ENCODE measurements around the gene MPPED1. TPM values are rescaled to one million over a fixed set of nuclear protein-coding genes. Genes with fewer than 3 reads are reported as not detected.

Gene MPPED1
- polyA plus RNA-seq, 1 of the 3 experiments (the other 2 are of a cell fraction): 0.03 TPM

DNA sequence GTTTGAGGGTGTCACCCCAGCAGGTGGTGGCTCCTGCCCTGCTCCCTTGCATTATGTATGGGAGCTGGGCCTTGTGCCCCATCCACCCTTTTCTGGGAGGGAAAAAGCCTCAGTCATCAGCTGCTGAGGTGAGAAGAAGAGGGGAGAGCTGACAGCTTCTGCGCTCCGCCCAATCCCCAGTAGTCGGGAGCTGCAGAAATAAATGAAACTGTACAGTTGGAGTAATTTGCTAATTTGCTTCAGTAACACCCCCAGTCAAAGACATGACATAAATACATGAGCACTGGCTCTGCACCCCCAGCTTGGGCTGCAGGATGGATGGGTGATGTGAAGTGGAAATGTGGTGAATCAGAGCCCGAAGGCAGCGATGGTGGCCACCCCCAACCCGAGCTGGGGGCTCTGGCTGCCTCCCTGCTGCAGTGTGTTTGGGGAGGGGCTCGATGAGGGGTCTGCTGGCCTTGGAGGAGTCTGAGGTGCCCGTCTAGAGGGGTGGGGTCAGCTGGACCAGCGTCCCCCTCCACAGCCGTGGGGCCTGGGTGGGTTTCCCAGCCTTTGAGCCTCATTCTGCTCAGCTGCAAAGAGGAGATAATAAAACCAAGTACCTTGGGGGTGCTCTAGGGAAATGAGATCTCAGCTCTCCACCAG lies 59.2 kb downstream of the MPPED1 start:
- no peaks in the 10 kb centered on the region for H3K79me2 ChIP-seq (ENCODE audit: insufficient read depth)
- no peaks in the 10 kb centered on the region for H3F3A ChIP-seq (replicated peaks; ENCODE audit: insufficient read depth)
- no peaks in the 10 kb centered on the region for H4K20me1 ChIP-seq (ENCODE audit: insufficient read depth)
- 90% methylated on average over 2 of the region's 10 CpGs for WGBS (ENCODE audit: low lambda C conversion rate)
- no peak for DNase-seq
- no peaks in the 10 kb centered on the region; a peak in 1 of 4 replicates for H3K4me1 ChIP-seq (ENCODE audit: control insufficient read depth in 1 of 2, insufficient read depth in 2 of 2, low read depth in 1 of 2, low read length in 1 of 2)
- H3K36me3 ChIP-seq (replicated peaks in 1 of 2; ENCODE audit: control insufficient read depth in 1 of 2, insufficient read depth in 2 of 2, low read length in 1 of 2): no peaks in the 10 kb centered on the region
- CTCF ChIA-PET: no interaction called here
- H3K4me3 ChIP-seq (ENCODE audit: low read depth in 2 of 2, low read length in 1 of 2): no peak overlapping the region
- no peak overlapping the region for H2AFZ ChIP-seq (ENCODE audit: low read depth)
- no peak overlapping the region for H3K9ac ChIP-seq
- POLR2A ChIA-PET: no interaction called here
- no peak overlapping the region for H3K4me2 ChIP-seq
- no peak overlapping the region for H3K27ac ChIP-seq (ENCODE audit: low read depth in 2 of 2, low read length in 1 of 2)
- TF ChIP-seq NFIC (IDR thresholded peaks at IDR 0.05; ENCODE audit: borderline replicate concordance): no peak
- no peak for TF ChIP-seq SMC3 (IDR thresholded peaks at IDR 0.05; ENCODE audit: low read depth, low read length)
- TF ChIP-seq ELF1 (IDR thresholded peaks at IDR 0.05): no peak
- TF ChIP-seq, protein P1, sequence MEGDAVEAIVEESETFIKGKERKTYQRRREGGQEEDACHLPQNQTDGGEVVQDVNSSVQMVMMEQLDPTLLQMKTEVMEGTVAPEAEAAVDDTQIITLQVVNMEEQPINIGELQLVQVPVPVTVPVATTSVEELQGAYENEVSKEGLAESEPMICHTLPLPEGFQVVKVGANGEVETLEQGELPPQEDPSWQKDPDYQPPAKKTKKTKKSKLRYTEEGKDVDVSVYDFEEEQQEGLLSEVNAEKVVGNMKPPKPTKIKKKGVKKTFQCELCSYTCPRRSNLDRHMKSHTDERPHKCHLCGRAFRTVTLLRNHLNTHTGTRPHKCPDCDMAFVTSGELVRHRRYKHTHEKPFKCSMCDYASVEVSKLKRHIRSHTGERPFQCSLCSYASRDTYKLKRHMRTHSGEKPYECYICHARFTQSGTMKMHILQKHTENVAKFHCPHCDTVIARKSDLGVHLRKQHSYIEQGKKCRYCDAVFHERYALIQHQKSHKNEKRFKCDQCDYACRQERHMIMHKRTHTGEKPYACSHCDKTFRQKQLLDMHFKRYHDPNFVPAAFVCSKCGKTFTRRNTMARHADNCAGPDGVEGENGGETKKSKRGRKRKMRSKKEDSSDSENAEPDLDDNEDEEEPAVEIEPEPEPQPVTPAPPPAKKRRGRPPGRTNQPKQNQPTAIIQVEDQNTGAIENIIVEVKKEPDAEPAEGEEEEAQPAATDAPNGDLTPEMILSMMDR (IDR thresholded peaks at IDR 0.05): no peak
- no peak for TF ChIP-seq EZH2phosphoT487 (IDR thresholded peaks at IDR 0.05; ENCODE audit: borderline replicate concordance, low read depth)
- TF ChIP-seq, protein P2, sequence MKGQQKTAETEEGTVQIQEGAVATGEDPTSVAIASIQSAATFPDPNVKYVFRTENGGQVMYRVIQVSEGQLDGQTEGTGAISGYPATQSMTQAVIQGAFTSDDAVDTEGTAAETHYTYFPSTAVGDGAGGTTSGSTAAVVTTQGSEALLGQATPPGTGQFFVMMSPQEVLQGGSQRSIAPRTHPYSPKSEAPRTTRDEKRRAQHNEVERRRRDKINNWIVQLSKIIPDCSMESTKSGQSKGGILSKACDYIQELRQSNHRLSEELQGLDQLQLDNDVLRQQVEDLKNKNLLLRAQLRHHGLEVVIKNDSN (IDR thresholded peaks at IDR 0.05; ENCODE audit: borderline replicate concordance, low read depth): no peak
- TF ChIP-seq RFX5 (IDR thresholded peaks at IDR 0.05; ENCODE audit: low read length): no peak
- no peak for TF ChIP-seq MXI1 (IDR thresholded peaks at IDR 0.05; ENCODE audit: low read depth, low read length)
- TF ChIP-seq TAF1 (IDR thresholded peaks at IDR 0.05; ENCODE audit: borderline replicate concordance, low read depth, low read length): no peak
- TF ChIP-seq RAD21 (IDR thresholded peaks at IDR 0.05; ENCODE audit: low read length): no peak
- no peak for TF ChIP-seq RCOR1 (IDR thresholded peaks at IDR 0.05; ENCODE audit: low read length)
- no peak for TF ChIP-seq FOXJ3 (CRISPR knock-in tag; IDR thresholded peaks at IDR 0.05)
- no peak for TF ChIP-seq GABPA (IDR thresholded peaks at IDR 0.05; ENCODE audit: low read depth)
- TF ChIP-seq YY1 (IDR thresholded peaks at IDR 0.05; ENCODE audit: low read depth): no peak
- no peak for TF ChIP-seq PBX3 (IDR thresholded peaks at IDR 0.05)
- no peaks in the 10 kb centered on the region for H3K27me3 ChIP-seq (ENCODE audit: insufficient read depth)
- no peaks in the 10 kb centered on the region for H3K9me3 ChIP-seq
- no peaks in the 10 kb centered on the region for H3K9me2 ChIP-seq
